Measurements from ENCODE around the gene ZNF750.
A peak's percentile ranks its signal among the peaks of the same experiment; 100 is the strongest.

The ZNF750 gene

GRCh38 chr17:82872591-82873520, 33.0 kb upstream of the ZNF750 start:
- no peak for DNase-seq

DNA sequence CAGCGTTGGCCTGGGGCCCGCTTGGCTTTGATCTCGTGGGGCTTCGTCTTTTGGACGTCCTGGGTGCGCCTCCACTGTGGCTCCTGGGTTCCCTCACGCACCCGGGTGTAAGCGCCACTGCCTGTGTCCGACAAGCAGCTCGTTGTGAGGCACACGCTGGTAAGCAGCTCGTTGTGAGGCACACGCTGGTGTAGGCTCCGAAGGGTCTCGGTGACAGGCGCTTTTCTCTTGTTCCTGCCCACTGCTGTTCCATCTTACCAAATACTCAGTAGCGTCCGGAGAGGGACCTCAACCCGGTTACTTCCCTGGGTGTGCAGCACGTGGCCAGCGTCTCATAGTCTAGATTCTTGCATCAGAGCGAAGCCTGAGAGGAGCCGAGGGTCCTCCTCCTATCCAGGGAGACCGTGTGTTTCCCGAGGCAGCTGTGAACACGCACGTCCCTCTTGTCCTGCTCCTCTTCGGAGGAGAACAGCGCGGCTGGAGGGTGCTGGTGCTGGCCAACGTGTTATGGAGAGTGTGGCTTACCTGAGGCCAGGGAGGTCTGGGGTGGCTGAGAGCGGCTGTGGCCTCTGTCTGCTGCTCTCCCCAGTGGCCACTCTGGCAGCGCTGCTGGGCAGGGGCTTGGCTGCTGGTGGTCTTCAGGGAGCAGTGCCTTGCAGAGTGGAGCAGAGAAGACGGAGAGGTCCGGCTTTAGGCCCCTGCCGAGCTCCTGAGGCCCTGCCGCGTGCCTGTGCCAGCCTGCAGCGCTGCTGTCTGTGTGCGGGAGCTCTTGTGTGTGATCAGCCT, 32.1 kb upstream of the ZNF750 start:
- DNase-seq = no peak

DNA sequence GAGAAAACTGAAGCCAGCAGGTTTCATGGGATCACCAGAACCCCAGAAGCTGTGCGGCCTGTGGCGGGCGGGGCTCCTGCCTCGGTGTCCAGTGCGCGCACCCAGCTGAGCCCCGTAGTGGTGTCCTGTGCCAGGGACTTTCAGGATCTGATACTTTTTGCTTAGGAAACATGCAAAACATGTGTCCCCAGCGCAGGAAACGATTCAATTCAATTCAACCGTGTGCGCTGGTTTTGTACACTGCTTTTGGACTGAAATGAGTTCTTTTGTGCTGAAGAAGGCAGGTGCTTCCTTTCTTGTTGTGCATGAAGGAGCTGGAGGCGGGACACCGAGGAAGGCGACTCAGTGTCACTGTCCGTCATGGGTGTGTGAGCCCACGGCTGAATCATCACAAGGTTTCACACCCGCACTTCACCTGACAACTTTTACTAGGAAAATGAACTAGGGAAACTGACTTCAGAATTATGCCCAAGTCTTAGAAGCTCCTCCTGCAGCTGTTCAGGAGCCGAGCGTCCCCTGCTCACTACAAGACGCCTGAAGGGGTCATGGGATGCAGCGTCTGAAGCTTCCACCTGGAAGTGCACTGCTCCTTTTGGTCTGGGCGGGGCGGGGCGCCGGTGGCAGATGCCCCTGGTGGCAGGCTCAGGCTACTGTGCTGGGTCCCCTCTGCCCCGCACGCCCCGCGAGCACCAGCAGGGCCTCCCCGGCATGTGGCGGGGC, 31.4 kb upstream of the ZNF750 start:
- DNase-seq = peak; percentile 35

- DNase-seq = no peak
Observed at GRCh38 chr17:82870541-82870940, 30.7 kb upstream of the ZNF750 start.

DNA sequence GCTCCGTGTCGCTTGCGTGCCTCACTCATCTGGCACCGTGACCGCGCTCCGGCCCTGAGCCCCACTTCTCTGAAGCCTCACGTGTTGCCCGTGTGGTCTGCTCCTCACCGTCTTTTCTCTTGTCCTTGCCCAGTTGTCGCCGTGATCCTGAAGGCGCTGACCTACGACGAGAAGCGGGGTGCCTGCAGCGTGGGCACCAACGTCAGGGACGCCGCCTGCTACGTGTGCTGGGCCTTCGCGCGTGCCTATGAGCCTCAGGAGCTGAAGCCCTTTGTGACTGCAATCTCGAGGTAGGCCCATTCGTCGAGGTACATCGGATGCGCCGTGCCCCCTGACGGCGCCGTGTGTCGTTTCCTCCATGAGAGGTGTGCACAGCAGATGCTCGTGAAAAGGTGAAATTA, 30.3 kb upstream of the ZNF750 start:
- DNase-seq = no peak

DNA sequence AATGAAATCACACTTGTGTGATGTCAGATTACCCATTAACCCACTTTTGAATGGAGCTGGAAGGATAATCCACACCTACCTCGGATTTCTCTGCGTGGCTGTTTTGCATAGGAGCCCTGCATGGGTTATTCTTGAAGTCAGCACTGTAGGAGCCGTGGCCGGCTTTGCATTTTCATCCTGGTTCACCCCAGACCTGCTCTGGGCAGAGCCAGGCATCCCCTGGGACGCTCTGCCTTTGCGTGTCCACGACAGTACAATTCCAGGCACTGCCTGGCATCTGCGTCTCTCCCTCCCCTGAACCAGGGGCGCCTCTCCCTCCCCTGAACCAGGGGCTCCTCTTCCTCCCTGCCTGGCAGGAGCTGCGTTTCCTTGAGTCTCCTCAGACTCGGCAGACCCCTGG, 29.7 kb upstream of the ZNF750 start:
- DNase-seq = no peak

DNA sequence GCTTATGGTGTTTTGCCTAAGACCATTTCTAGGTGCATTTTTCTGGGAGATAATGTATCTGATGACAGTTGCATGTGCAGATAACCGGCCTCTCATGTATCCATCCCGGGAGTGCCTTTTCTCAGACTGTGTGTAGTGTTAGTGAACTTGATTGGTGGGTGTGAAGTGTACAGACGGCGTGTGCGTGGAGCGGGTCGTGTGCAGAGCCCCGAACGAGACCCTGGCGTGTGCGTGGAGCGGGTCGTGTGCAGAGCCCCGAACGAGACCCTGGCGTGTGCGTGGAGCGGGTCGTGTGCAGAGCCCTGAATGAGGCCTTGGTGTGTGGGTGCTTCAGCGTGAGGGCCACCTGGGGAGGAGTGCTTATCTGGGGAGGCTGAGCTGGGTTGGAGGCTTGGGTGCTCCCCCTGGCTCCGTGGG, 28.9 kb upstream of the ZNF750 start:
- peak; percentile 62 for DNase-seq

- no peak for DNase-seq
Observed at GRCh38 chr17:82867763-82868325, 28.0 kb upstream of the ZNF750 start.

DNA sequence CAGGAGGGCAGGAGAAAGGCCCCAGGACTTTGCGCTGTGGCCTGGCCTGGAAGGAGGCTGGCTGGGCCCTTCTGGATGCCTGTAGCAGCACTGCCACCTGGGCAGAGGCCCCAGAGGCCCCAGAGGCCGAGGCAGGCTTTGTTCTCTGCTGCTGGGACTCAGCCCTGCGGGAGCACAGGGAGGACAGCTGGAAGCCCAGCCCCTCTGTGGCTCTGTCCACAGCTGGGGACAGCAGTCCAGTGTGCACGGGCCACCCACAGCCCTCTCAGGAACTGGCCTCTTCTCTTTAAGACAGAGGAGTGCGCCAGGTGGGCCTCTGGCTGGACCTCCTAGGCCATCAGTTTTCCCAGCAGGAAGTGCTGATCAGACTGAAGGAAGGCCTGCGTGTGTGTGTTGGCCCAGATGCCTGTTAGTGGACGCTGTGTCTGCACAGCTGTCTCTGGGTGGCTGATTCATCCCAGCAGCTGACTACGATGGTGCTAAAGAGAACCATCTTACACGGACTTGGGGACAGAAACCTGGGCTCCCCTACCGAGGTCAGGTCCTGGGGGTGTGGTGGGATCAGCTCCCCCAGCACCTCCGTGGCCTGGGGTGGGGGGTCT, 26.9 kb upstream of the ZNF750 start:
- no peak for DNase-seq

- DNase-seq = no peak
Observed at GRCh38 chr17:82865774-82866395, 26.1 kb upstream of the ZNF750 start.

DNA sequence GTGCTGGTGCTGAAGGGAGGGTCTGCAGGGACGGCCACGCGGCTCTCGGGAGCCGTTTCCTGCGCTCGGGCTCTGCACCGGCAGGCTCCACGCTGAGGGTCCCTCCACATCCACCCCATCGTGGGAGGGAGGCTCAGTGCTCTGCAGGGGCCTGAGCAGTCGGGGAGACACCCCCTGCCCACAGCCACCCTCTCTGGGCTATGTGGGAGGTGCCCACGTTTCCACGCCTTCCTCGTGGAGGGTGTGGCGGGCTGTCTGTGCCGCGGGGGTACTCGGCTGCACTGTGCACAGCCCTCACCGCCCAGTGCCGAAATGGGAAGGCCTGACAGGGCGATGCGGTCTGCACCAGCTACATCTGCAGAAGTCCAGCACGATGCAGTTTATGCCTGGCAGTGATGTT, 25.5 kb upstream of the ZNF750 start:
- no peak for DNase-seq

- DNase-seq = no peak
Observed at GRCh38 chr17:82864713-82865248, 25.0 kb upstream of the ZNF750 start.

DNA sequence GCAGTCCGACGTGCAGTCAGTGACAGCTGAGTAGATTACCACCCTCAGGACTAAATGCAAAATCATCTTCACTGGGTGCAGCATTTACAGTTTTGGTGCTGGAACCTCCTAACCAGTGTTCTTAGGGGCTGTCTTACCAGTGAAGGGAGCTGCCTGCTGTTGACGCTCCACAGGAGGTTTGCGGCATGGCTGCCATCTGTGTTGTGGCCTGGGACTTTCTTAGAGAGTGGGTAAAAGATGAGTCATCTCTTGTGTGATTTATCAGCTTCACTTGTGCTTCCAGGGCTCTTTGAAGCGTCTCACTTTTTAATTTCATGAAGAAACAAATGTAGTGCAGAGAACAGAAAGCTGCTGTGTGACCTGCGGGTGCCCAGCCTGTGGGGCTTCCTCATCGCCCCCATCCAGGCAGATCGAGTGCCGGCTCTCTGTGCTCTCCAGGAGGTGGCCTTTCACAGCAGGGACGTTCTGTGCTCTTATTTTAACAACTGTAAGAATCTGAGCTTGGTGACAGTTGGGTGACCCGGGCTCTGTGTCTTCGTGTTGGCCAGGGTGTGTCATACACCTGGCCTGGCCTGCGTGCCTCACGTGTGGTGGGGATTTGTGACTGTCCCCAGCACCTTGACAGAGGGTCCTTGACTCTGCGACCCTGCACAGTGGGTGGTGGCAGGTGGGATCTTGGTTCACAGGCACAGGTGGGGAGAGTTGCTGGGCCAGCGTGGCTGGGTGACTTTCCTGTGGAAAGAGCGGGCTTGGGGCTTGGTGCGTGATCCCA, 24.3 kb upstream of the ZNF750 start:
- DNase-seq = peak; percentile 87

GRCh38 chr17:82863383-82863940, 23.6 kb upstream of the ZNF750 start:
- no peak for DNase-seq

GRCh38 chr17:82862737-82863382, 23.0 kb upstream of the ZNF750 start:
- no peak for DNase-seq

- no peak for DNase-seq
Observed at GRCh38 chr17:82862191-82862590, 22.4 kb upstream of the ZNF750 start.

- no peak for DNase-seq
Observed at GRCh38 chr17:82861393-82861775, 21.6 kb upstream of the ZNF750 start.

GRCh38 chr17:82860606-82861392, 21.0 kb upstream of the ZNF750 start:
- DNase-seq = no peak
